HG03025 (cell line): ENCODE measurements around the gene AQP4.

ENCODE experiments used
- ATAC-seq: cut with Tn5 transposase; IDR thresholded peaks from one replicate; pipeline ENCODE4 v1.9.1; 2021; ENCODE audit warnings: mild to moderate bottlenecking, moderate library complexity; ENCODE audit not compliant: unreplicated experiment, low FRiP score

Gene AQP4

GRCh38 chr18:26843760-26844159 is 21.7 kb downstream of the AQP4 start:
- ATAC-seq = no peak

GRCh38 chr18:26840965-26841364 is 24.5 kb downstream of the AQP4 start:
- ATAC-seq = no peak

- ATAC-seq = no peak
Observed at GRCh38 chr18:26839609-26840008, 25.9 kb downstream of the AQP4 start.

- no peak for ATAC-seq
Observed at GRCh38 chr18:26832302-26832701, 33.2 kb downstream of the AQP4 start.

- no peak for ATAC-seq
Observed at GRCh38 chr18:26827581-26827980, 37.9 kb downstream of the AQP4 start.

GRCh38 chr18:26826656-26827235 is 38.8 kb downstream of the AQP4 start:
- ATAC-seq = no peak

GRCh38 chr18:26821181-26821580 is 44.3 kb downstream of the AQP4 start:
- no peak for ATAC-seq

- ATAC-seq = no peak
Observed at GRCh38 chr18:26819046-26819445, 46.5 kb downstream of the AQP4 start.

- ATAC-seq = no peak
Observed at GRCh38 chr18:26818461-26818860, 47.0 kb downstream of the AQP4 start.

- ATAC-seq = peak; percentile 49
Observed at GRCh38 chr18:26813043-26813442, 52.5 kb downstream of the AQP4 start.

GRCh38 chr18:26812462-26812861 is 53.0 kb downstream of the AQP4 start:
- no peak for ATAC-seq

- no peak for ATAC-seq
Observed at GRCh38 chr18:26809346-26809745, 56.2 kb downstream of the AQP4 start.

- ATAC-seq = no peak
Observed at GRCh38 chr18:26806224-26806623, 59.3 kb downstream of the AQP4 start.

GRCh38 chr18:26804519-26804918 is 61.0 kb downstream of the AQP4 start:
- no peak for ATAC-seq

GRCh38 chr18:26803643-26804042 is 61.9 kb downstream of the AQP4 start:
- ATAC-seq = no peak

- no peak for ATAC-seq
Observed at GRCh38 chr18:26802330-26803200, 62.9 kb downstream of the AQP4 start.
